Hematopoietic multipotent progenitor cell treated with erythropoietin and hydrocortisone succinate and interleukin-3 and kit ligand, for 15 days (in vitro differentiated cells): ENCODE results near the gene CCL1.

Source experiments
- DNase-seq: peaks from one replicate; pipeline ENCODE4 v3.0.0-alpha.2; 2015; ENCODE audit warnings: low spot score

The CCL1 gene

GRCh38 chr17:34382621-34383124, 19.6 kb upstream of the CCL1 start:
- DNase-seq = no peak

- no peak for DNase-seq
Observed at GRCh38 chr17:34379868-34380267, 16.8 kb upstream of the CCL1 start.

- no peak for DNase-seq
Observed at GRCh38 chr17:34378664-34379101, 15.7 kb upstream of the CCL1 start.

- no peak for DNase-seq
Observed at GRCh38 chr17:34377078-34377823, 14.2 kb upstream of the CCL1 start.

GRCh38 chr17:34375426-34375997, 12.5 kb upstream of the CCL1 start:
- DNase-seq = no peak

GRCh38 chr17:34374457-34374856, 11.4 kb upstream of the CCL1 start:
- no peak for DNase-seq

- no peak for DNase-seq
Observed at GRCh38 chr17:34371405-34372100, 8.5 kb upstream of the CCL1 start.

GRCh38 chr17:34370997-34371395, 8.0 kb upstream of the CCL1 start:
- no peak for DNase-seq

GRCh38 chr17:34370376-34370996, 7.5 kb upstream of the CCL1 start:
- DNase-seq = no peak

GRCh38 chr17:34369571-34369970, 6.5 kb upstream of the CCL1 start:
- no peak for DNase-seq

GRCh38 chr17:34368946-34369500, 6.0 kb upstream of the CCL1 start:
- DNase-seq = no peak

GRCh38 chr17:34368196-34368945, 5.3 kb upstream of the CCL1 start:
- no peak for DNase-seq

GRCh38 chr17:34367486-34368195, 4.6 kb upstream of the CCL1 start:
- DNase-seq = no peak

- no peak for DNase-seq
Observed at GRCh38 chr17:34366529-34367107, 3.6 kb upstream of the CCL1 start.

GRCh38 chr17:34366010-34366409, 3.0 kb upstream of the CCL1 start:
- no peak for DNase-seq

GRCh38 chr17:34365340-34365739, 2.3 kb upstream of the CCL1 start:
- no peak for DNase-seq

GRCh38 chr17:34364751-34365150, 1.7 kb upstream of the CCL1 start:
- no peak for DNase-seq

GRCh38 chr17:34361478-34362061, 1.5 kb downstream of the CCL1 start:
- peak; percentile 57 for DNase-seq

GRCh38 chr17:34360601-34361270, 2.3 kb downstream of the CCL1 start:
- no peak for DNase-seq

GRCh38 chr17:34358631-34359030, 4.4 kb downstream of the CCL1 start:
- no peak for DNase-seq
